ENCODE data around the gene UBE2L5.
"Not testable (repeated sequence)": the region's sequence is repeated elsewhere in the genome, so short reads cannot be mapped to it uniquely, and the experiment has no call there.

UBE2L5 gene

DNA sequence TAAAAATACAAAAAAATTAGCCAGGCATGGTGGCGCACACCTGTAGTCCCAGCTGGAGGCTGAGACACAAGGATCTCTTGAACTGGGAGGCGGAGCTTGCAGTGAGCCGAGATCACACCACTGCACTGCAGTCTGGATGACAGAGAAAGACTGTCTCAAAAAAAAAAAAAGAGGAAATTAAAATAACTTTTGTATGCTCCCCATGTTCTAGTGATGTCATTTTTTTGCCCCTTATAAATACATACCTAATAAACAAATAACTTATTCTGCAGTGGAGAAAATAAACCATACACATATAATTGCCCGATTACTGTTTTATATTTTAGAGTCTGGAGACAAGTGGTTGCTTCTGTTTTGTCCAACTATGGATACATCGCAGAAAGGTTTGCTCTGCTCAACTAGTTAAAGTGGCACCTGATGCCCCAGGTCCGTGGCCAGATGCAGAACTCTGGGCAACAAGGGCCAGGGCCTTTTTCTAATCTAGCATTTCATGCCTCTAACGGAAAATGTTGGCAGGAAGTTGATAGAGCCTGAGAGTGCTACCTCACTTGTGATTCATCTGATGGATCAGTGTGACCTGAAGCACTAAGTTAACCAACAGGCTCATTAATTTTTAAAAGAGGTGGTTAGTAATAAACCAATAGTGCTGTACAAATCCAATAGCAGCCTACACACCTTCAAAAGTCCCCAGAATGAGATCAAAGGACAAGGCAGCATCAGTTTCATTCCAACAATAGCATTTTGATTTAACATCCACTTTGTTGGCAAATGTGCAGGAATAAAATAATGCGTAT is 18.8 kb downstream of the UBE2L5 start:
- DNase-seq = no peak

DNA sequence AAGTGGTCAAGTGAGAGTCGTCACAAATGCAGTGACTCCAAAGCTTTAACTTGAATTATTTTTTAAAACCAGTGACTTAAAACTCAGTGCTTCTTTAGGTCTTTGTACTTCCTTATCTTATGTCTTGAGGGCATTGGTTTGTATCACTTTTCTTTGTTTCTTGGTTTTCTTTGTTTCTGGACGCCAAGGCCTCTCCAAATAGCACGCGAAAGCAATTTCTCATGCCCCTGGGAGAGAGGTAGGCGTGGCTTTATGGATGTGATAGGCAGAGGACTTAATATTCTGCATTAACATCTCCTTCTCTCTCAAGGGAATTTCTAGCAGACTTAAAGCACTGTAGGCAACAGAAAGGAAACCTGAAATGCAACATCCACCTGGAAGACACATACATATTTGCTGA is 20.6 kb downstream of the UBE2L5 start:
- DNase-seq = no peak

DNA sequence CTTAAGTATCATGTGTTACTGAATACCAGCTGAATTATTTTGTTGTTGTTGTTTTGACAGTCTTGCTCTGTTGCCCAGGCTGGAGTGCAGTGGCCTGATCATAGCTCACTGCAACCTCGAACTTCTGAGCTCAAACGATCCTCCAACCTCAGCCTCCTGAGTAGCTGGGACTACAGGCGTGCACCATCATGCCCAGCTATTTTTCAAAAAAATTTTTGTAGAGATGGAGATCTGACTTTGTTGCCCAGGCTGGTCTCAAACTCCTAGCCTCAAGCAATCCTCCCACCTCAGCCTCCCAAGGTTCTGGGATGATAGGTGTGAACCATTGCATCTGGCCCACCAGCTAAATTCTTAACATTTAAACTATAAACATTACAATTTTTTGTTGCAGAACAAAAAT is 21.2 kb downstream of the UBE2L5 start:
- not testable (repeated sequence) for DNase-seq

DNA sequence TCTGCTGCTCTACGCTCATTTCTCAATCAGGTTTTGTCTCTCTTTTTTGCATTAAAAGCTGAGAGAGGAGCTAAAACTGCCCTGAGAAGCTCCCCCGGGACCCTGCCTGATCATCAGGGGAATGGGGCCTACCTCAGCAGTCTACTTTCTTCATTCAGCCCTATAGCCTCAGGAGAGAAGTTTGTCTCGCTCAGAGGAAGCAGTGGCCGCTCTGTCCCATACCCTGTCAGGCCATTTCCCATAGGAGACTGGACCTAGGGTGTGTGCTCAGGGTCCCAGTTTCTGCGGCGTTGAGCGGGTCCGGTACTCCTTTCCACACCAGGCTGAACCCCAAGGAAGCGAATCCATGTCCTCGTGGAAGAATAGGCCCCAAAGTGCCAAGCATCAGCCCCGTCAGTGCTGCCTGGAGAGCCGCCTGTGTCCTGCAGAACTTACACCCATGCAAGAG is 21.7 kb downstream of the UBE2L5 start:
- no peak for DNase-seq

DNA sequence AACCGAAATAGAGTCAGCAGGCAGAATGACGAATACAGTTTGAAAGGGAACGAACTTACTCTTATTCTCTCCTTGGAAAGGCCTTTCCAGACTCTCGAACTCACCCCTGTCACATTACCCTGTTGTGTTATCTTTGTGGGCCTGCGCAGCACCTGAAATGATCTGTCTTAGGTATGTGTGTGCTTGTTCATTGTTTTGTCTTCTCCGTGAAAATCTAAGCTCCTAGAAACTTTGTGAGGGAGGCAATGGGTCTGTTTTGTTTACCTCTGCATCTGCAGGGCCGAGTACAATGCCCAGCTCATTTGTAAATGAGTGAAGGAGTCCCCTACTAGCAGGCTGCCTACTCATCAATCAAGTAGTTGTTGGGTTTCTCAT is 23.8 kb downstream of the UBE2L5 start:
- no peak for DNase-seq

DNA sequence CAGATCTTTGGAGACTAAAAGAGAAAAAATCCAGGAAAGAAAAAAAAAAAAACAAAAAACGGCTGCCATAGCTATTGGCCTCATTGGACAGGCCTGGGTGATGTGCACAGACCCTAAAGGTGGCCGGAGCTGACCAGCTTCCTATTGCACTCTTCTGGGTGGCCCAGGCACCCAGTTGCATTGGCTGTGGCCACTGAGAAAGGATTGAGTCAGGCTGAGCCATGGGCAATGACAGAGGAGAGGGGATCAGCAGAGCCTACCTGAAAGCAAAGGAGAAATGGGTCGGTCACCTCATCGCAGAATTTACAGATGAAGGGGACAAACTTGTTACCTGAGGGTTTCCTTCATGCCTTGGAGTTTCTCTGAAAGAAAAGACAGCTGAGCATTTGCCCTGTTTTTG is 26.1 kb downstream of the UBE2L5 start:
- DNase-seq = no peak

DNA sequence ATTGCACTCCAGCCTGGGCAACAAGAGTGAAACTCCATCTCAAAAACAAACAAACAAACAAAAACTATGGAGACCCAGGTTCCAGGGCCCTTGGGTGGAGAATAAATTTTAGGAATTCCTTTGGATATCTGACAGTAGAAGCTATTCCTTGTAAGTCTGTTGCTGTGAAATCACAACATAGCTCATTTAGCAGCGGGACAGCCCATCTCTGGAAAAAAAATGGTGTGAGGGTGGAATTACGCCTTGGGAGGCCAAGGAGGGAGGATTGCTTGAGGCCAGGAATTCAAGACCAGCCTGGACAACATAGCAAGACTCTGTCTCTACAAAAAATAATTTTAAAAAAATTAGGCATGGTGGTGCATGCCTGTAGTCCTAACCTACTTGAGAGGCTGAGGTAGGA is 27.8 kb downstream of the UBE2L5 start:
- no peak for DNase-seq

DNA sequence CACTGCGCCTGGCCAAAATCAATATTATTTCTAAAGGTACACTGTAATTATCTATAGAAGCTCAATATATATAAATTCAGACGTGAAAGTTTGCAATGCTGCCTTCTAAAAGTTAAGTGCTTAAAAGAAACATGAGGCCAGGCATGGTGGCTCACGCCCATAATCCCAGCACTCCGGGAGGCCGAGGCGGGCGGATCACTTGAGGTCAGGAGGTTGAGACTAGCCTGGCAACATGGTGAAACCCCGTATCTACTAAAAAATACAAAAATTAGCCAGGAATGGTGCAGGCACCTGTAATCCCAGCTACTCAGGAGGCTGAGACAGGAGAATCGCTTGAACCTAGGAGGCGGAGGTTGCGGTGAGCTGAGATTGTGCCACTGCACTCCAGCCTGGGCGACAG is 29.2 kb downstream of the UBE2L5 start:
- DNase-seq = not testable (repeated sequence)

DNA sequence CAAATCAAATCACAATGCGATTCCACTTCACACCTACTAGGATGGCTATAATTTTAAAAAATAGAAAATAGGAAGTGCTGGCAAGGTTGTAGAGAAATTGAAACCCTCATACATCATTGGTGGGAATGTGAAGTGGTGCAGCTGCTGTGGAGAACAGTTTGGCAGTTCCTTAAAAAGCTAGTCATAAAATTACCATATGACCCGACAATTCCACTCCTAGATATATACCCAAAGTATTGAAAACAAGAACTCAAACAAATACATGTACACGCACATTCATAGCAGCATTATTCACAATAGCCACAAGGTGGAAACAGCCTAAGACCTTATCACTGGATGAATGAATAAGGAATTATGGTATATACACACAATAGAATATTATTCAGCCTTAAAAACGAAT is 31.4 kb downstream of the UBE2L5 start:
- DNase-seq = no peak

DNA sequence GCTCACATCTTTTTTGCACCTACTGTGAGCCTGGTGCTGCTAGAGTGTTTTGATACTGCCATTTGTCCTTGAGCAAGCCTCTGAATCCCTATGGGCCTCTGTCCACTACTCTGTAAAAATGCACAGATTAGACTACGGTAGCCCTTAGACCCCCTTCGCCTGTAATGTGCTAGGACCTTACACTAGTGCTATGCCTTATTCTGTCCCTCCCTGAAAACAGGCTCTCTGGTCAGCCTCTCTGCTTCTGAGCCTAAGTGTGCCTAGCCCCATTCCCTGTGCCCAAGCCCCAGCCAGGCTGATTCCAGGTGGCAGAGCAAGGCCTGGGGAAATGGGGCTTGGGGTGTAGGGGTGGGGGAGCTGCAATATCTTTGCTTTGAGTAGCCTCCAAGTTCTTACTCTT is 32.7 kb downstream of the UBE2L5 start:
- no peak for DNase-seq

DNA sequence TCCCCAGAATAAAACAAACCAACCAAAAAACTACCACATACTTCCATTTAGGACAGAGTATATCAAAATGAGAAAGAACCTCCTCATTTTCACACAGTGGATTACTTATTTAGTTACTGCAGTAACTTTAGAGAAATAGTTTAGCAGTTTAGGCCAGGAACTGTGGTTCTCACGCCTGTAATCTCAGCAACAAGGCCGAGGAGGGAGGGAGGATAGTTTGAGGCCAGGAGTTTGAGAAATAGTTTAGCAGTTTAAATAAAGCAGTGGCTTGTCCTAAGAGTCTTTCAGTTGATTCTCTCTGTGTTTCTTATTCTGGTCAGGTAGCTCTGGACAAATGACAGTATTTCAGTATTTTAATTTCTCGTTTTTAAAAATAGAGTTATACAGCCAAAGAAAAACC is 34.0 kb downstream of the UBE2L5 start:
- no peak for DNase-seq

DNA sequence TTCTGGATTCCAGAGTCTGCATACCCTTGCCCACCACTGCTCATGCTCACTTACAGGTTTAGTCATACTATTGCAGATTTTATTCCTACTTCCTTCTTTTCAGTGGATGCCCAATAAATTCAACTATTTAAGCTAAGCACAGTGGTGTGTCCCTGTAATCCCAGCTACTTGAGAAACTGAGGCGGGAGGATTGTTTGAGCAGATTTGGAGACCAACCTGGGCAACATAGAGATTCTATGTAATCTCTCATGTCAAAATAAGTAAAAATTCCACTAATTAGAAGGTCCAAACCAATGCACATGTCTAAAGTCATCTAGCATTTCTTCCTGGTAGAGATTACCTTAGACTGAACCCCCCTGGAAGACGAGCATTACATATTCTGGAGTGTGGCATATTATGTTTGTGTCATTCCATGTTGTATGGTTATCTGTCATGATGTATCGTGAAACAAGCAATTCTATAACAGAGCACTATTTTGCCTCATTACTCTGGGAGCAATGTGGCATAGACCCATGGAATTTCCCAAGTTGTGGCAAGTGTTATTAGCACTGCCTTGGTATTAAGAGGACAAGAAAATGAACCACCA is 35.1 kb downstream of the UBE2L5 start:
- no peak for DNase-seq

DNA sequence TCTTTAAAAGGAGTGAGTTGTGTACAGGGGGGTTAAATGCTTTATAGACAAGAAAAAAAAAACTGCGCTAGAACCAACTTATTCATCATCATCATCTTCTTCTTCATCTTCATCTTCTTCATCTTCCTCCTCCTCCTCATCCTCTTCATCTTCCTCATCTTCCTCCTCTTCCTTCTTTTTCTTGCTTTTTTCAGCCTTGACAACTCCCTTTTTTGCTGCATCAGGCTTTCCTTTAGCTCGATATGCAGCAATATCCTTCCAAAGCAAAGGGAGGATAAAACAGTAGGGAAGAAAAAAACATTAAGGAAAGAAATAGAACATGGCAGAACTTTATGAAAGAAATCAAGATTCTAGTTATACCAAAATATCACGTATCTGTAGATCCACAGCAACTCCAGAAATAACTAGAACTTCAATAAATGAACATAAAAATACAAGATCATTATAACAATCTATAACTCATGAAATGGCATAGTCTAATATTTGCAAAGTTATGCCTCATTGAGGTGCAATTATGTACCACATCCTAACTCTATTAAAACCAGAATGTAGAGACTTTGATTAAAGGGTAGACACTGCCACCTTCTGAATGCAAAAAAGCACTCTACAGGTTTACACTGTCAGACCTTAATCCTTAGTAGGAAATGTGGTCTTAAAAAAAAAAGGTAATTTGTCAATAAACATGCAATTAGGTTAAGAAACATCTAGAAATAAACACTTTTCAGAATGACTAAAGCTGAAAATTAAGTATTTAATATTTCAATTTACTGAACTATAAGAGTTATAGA is 39.2 kb downstream of the UBE2L5 start:
- DNase-seq = not testable (repeated sequence)

DNA sequence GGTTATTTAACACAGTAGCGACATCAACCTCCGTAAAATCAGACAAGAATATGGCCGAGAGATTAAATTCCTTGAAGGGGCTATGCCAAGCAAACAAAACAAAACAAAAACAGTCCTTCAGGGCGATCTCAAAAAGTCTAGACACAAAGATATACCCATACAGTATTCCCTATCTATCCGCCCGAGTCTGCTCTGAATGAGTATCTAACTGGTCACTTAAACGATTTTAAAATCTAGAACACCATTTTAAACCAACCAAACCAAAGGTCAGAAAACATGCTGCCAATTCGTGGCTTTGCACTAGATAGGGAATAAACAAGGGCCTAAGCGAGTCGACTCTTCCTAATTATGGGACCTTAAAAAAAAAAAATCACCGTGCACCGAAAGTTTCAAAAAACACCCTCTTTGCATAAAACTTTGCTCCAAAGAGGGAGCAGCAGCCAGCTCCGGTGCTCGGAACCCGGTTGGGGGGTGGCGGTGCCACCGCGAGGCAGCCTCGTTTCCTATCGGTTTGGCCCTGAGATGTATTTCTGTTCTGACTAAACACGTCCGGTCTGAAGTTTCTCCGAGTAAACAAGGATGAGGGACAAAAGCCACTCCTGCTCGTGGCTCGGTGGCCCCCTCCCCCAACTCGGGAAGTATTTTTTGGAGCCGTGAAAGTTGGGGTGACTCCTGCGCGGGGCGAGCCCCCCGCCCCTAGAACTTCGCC is 41.6 kb downstream of the UBE2L5 start:
- peak; percentile 60 for DNase-seq

DNA sequence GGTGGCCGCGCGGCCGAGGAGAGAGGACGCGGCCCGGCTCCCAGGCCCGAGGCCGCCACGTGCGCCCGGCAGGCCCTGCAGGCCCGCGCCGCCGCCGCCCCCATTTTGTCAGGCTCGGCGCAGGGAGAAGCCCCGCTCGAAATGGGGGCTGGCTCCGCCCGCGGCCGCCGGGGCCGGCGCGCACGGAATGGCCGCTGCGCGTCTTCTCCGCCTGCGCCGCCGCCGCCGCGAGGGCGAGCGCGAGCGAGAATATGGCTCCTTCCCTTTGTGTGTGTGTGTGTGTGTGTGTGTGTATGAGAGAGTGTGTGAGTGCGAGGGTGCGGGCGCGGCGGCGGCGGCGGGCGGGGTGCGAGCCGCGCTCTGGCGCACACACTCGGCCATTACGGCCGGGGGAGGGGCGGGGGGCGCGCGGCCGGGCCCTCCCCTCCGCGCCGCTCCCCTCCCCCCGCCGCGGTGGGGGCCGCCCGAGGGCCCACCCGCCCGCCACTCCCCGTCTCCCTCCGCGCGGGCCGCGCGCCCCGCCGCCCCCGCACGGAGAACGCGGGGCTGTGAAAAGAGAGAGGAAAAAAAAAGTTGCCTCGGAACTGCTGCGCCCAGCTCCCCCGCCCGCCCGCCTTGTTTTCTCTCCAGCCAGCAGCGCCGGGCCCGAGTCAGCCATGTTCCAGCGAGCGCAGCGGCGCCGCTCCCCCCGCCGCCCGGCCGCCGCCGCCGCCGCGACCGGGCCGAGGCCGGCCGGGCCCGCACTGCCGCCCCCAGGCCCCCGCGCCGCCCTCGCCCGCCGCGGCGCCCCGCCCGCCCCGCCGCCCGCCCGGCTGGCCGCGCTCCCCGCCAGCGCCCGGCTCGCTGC is 42.4 kb downstream of the UBE2L5 start:
- peak; percentile 78 to 80 for DNase-seq

DNA sequence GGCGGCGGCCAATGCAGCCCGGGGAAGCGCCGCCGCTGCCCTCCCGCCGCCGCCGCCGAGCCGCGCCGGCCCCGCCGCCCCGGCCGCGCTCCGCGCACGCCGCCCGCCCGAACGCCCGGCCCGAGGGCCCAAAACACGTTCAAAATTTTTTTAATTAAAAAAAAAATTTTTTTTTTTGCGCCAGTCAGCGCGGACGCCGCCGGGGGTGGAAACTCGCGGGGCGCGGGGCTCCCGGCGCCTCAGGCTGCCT is 43.0 kb downstream of the UBE2L5 start:
- DNase-seq = no peak

DNA sequence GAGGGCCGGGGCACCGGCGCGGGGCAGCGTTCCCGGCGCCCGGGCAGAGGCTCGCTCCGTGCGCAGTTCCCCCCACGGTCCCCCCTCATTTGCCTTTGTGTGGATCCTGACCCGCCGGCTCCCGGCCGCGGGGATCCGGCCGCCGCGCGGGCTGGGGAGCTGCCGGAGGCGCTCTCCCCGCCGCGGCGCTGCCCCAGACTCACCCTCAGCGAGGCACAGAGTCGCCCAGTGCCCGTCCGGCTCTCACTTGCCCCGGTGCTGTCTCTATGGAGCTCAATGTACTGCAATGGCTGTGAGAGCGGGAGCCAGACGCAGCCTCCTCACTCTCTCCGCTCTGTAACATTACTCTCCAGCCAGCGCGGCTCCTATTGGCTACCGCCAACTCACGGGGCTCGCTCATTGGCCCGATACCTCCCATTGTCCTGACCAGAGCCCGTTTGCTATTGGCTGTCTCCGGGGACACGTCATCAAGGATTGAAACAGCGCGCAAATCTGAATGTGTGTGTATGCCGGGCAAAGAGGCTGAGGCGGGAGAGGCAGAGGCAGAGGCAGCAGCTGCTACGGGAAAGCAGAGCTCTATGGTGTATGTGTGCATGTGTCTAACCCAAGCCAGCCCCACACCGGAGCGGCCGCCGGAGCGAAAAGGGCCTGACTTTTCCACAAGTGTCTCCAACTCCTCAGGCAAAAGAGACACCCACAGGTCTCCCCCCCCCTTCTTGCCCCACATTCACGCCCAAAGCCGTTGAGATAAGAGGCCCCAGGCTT is 43.5 kb downstream of the UBE2L5 start, which contains the start of gene HMGB1:
HMGB1 (minus strand) TSS at position 344 of the 765 bp plus-strand sequence. CDS start 2,256 bp downstream, outside the sequence.
- peak; percentile 94 to 95 for DNase-seq

DNA sequence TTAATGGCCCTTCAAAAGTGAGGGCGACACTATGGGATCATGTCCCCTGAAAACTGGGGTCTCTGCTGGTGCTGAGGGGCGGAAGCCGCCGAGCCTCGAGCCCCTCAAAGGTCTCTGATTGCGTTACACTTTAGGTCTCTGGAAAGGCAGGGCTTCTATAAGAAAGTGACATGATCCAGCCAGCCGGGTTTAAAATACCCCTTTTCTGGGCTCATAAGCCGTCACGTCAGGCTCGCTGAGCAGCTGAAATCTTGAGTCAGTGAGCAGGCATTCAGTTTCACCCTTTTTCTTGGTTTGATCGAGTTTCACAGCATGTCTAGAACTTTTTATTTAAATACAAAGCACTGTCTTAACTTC is 44.0 kb downstream of the UBE2L5 start:
- DNase-seq = no peak

DNA sequence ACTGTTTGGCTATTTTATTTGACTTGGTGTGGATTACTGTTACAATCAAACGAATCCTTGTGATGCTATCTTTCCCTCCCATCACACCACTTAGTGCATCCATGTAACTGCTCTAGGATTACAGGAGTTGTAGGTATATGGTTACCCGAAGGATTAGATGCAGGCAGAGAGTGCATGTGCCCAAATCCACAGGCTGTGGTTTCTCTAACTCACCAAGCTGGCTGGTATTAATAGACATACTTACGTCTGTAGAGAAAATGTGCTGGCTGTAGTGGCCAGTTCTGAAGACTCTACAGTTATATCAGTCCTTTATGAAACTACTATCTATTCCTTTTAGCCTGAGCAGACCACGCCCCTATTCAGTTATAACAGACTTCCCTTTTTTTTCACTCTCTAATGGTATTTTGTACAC is 44.6 kb downstream of the UBE2L5 start:
- DNase-seq = no peak

DNA sequence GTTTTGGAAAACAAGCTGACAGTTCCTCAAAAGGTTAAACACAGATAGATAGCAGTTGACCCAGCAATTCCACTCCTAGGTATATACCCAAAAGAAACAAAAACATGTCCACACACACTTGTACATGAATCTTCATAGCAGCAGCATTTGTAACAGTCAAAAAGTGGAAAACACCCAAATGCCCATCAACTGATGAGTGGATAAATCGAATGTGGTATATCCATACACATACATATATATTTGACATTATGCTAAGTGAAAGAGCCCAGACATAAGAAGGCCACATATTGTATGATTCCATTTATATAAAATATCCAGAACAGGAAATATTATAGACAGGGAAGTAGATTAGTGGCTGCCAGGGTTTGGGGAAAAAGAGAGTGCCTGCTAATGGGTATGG is 51.4 kb downstream of the UBE2L5 start:
- DNase-seq = no peak

DNA sequence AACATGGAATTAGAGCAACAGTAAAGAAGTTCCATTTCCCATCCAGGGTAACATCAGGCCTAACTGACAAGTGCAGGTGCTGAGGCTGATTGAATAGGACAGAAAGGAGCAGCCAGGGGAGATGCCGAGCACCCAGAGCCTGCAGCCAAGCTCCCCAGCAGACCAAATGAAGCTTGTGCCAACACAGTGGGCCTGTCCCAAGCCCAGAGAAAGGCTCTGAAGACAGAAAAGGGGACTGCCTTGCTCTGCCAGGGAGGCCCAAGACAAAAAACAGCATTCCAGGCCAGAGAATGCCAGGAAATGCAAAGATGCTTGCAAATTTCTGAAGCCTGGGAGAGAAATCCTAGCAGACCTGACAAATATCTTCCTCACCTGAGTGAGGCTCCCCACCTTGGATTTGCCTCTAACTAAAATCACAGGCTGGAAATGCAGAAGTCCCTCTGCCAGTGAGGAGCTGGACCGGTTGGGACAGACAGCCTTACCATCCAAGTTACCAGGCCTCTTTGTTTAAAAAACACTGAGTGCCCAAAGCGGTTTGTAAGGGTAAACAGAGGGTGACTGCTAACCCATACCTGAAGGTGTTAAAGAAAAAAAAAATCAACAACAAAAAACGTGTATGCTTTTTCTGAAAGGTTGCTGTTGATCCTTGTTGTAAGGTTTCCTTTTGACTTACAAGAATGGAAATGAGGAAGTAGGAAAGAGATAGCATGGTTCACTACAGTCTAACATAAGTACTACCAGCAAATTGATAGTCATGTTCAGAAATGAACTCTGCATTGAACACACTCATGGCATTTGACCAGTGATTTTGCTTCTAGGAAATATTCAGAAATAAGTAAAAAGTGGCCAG is 55.3 kb downstream of the UBE2L5 start:
- no peak for DNase-seq
